Astrocyte (in vitro differentiated cells and primary cell): ENCODE results near the gene ASTN1. TPM values are rescaled to one million over a fixed set of nuclear protein-coding genes. Genes with fewer than 3 reads are reported as not detected.
A peak's percentile ranks its signal among the peaks of the same experiment; 100 is the strongest.

Source experiments
- DNase-seq: peaks from one replicate; pipeline ENCODE4 v3.0.0-alpha.2; 2010; ENCODE audit warnings: low read depth
- FAIRE-seq: peaks from 2 replicates; lab custom pipeline; 2011; peaks lifted over from hg19 to GRCh38; lab: Jason Lieb, UNC
- H2AFZ ChIP-seq: 2 replicates; pipeline ENCODE4 v1.6.0; 2012; ENCODE audit warnings: low read depth, low read length, inconsistent platforms
- H3K27ac ChIP-seq: 2 replicates; pipeline ENCODE4 v1.5.1; 2011; ENCODE audit warnings: low read depth, low read length, inconsistent platforms
- H3K27me3 ChIP-seq: 2 replicates; pipeline ENCODE4 v1.6.0; 2011; ENCODE audit warnings: low read length, inconsistent platforms; ENCODE audit not compliant: insufficient read depth
- H3K36me3 ChIP-seq: 2 replicates; pipeline ENCODE4 v1.5.1; 2011; ENCODE audit warnings: low read length, inconsistent platforms; ENCODE audit not compliant: insufficient read depth
- H3K4me1 ChIP-seq: 2 replicates; pipeline ENCODE4 v1.5.1; 2011; ENCODE audit warnings: low read length, inconsistent platforms; ENCODE audit not compliant: insufficient read depth
- H3K4me2 ChIP-seq: 2 replicates; pipeline ENCODE4 v1.6.0; 2012; ENCODE audit warnings: low read length, inconsistent platforms
- H3K4me3 ChIP-seq: 2 replicates; pipeline ENCODE4 v1.5.1; 2011; ENCODE audit warnings: low read depth, mild to moderate bottlenecking, low read length, inconsistent platforms; ENCODE audit not compliant: insufficient read depth
- H3K79me2 ChIP-seq: 2 replicates; pipeline ENCODE4 v1.6.0; 2012; ENCODE audit warnings: mild to moderate bottlenecking, low read length, inconsistent platforms; ENCODE audit not compliant: insufficient read depth
- H3K9ac ChIP-seq: 2 replicates; pipeline ENCODE4 v1.6.0; 2012; ENCODE audit warnings: mild to moderate bottlenecking, low read length, inconsistent platforms
- H3K9me3 ChIP-seq: 2 replicates; pipeline ENCODE4 v1.5.1; 2012; ENCODE audit warnings: low read depth, mild to moderate bottlenecking, low read length, inconsistent platforms; ENCODE audit not compliant: insufficient read depth
- H4K20me1 ChIP-seq: 2 replicates; pipeline ENCODE4 v1.6.0; 2012; ENCODE audit warnings: low read length, inconsistent platforms; ENCODE audit not compliant: insufficient read depth
- H3K27ac Mint-ChIP-seq: one replicate; pipeline ENCODE4 v1.8.0; 2021; ENCODE audit warnings: mild to moderate bottlenecking, mixed read lengths; ENCODE audit not compliant: unreplicated experiment
- H3K27me3 Mint-ChIP-seq: one replicate; pipeline ENCODE4 v1.8.0; 2021; ENCODE audit warnings: low read depth, mixed read lengths; ENCODE audit not compliant: unreplicated experiment
- H3K36me3 Mint-ChIP-seq: one replicate; pipeline ENCODE4 v1.8.0; 2021; ENCODE audit warnings: low read depth, mixed read lengths; ENCODE audit not compliant: unreplicated experiment
- H3K4me1 Mint-ChIP-seq: one replicate; pipeline ENCODE4 v1.8.0; 2021; ENCODE audit warnings: low read depth, mixed read lengths; ENCODE audit not compliant: unreplicated experiment
- H3K4me3 Mint-ChIP-seq: one replicate; pipeline ENCODE4 v1.8.0; 2021; ENCODE audit warnings: mild to moderate bottlenecking, moderate library complexity, mixed read lengths; ENCODE audit not compliant: unreplicated experiment
- H3K9me3 Mint-ChIP-seq: one replicate; pipeline ENCODE4 v1.8.0; 2021; ENCODE audit warnings: mild to moderate bottlenecking, mixed read lengths; ENCODE audit not compliant: unreplicated experiment
- CTCF ChIP-seq: IDR thresholded peaks from 2 replicates; pipeline ENCODE4 v1.5.1; 2011; ENCODE audit warnings: low read depth, mild to moderate bottlenecking, inconsistent platforms, low read length, moderate library complexity; ENCODE audit not compliant: insufficient read depth
- EZH2 ChIP-seq: IDR thresholded peaks from 2 replicates; pipeline ENCODE4 v1.6.1; 2012; ENCODE audit warnings: mild to moderate bottlenecking, low read length, inconsistent platforms; ENCODE audit not compliant: insufficient read depth
- total RNA-seq: library from RNA; stranded (reverse); gene quantifications from 2 replicates; pipeline ENCODE4 v1.2.1, GENCODE V29; 2021

Gene ASTN1
- total RNA-seq, 1 donor from 2014 or later = 0.50 TPM

DNA sequence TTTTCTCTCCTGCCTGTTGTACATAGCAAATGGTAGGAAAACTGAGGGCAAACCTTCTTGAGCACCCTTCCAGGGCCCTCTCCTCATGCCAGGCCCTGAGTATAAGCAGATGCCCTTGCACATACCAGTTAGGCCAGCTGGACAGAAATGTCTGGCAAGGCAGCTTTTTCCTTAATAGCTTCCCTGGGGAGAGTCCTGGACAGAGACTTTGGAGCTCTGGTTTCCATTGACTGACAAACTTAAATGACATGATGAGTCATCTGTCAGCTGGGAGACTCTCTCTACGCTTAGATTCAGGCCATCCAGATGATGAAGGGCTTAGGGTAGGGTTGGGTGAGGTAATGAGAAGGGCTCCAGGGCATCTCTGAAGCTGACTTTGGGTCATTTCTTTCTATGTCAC is 317.5 kb downstream of the ASTN1 start:
- no peak for TF ChIP-seq CTCF
- TF ChIP-seq EZH2 = no peak
- no peak overlapping the region for H2AFZ ChIP-seq
- no peak overlapping the region for H3K9ac ChIP-seq
- H3K4me3 ChIP-seq = no peak overlapping the region
- Mint-ChIP-seq H3K4me1 (peaks cover 1% of the 10 kb centered on the region), H3K4me3 (no peak overlapping the region), H3K27me3 (peaks cover 5% of the 10 kb centered on the region), H3K36me3 (no peaks in the 10 kb centered on the region), H3K27ac (no peak overlapping the region), H3K9me3 (no peaks in the 10 kb centered on the region)
- H3K36me3 ChIP-seq = no peaks in the 10 kb centered on the region
- no peaks in the 10 kb centered on the region for H3K27me3 ChIP-seq
- H3K27ac ChIP-seq = no peak overlapping the region
- no peak overlapping the region for H3K4me2 ChIP-seq
- DNase-seq (no peak), FAIRE-seq (no peak)
- H3K4me1 ChIP-seq = no peaks in the 10 kb centered on the region
- no peaks in the 10 kb centered on the region for H3K9me3 ChIP-seq
- H3K79me2 ChIP-seq = no peaks in the 10 kb centered on the region
- H4K20me1 ChIP-seq = no peaks in the 10 kb centered on the region

DNA sequence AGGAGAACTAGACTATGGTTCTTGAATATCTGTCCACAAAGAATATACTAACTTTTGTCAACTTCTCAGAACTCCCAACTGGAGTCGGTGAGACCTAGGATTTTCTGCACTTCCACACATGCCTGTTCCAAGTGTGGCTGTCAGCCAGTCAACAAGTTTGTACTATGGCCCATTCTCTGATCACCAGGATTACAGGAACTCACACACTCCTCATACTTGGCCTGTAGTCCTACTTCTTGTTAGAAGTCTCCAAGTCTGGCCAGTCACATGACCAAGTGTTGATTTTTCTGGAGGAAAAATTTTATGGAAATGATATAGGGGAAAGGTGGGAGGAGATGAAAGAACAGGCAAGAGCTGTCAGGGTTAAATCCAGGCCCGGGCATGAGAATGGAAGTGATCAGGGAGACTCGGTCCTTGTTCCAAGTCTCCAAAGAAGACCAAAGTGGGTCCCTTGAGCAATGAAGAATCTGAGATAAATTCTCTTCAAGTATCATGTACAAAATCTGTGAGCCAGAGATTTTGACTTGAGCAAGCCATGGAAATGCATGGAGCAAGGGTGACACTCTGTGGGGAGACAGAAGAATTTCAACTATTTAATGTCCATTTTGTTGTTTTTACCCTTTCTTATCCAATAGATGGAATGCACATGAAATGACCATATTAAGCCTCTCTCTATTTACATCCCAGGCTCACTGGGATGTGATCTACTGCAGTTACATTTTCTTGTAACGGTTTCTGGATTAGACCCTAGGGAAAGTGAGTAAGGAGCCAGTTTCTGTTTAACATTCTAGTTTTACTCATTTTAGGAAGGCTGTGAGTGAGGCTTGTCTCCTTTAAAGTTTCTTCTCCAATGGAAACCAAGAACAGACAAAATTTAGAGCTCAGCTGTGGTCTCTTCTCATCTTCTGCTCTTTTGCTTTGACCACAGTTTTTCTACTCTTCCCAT is 320.9 kb downstream of the ASTN1 start:
- Histone ChIP-seq H4K20me1 (no peaks in the 10 kb centered on the region), H2AFZ (no peak overlapping the region), H3K27ac (no peak overlapping the region), H3K9me3 (no peaks in the 10 kb centered on the region), H3K36me3 (no peaks in the 10 kb centered on the region), H3K9ac (no peak overlapping the region), H3K4me2 (no peak overlapping the region), H3K27me3 (no peaks in the 10 kb centered on the region), H3K79me2 (no peaks in the 10 kb centered on the region), H3K4me3 (no peak overlapping the region), H3K4me1 (no peaks in the 10 kb centered on the region)
- no peak overlapping the region for H3K4me3 Mint-ChIP-seq
- FAIRE-seq = no peak
- no peaks in the 10 kb centered on the region for H3K36me3 Mint-ChIP-seq
- TF ChIP-seq CTCF = peak; percentile 54
- no peak for TF ChIP-seq EZH2
- peaks cover 13% of the 10 kb centered on the region for H3K27me3 Mint-ChIP-seq
- H3K27ac Mint-ChIP-seq = no peak overlapping the region
- DNase-seq = peak; percentile 32
- no peaks in the 10 kb centered on the region for H3K9me3 Mint-ChIP-seq
- H3K4me1 Mint-ChIP-seq = peaks cover 1% of the 10 kb centered on the region

- peaks cover 13% of the 10 kb centered on the region for H3K27me3 Mint-ChIP-seq
- H3K36me3 Mint-ChIP-seq = no peaks in the 10 kb centered on the region
These were observed 323.3 kb downstream of the ASTN1 start for GRCh38 chr1:176841238-176841637.

More at GRCh38 chr1:176841238-176841637, 323.3 kb downstream of the ASTN1 start:
- TF ChIP-seq CTCF (no peak), EZH2 (no peak)
- peaks cover 1% of the 10 kb centered on the region for H3K4me1 Mint-ChIP-seq
- no peaks in the 10 kb centered on the region for H3K4me1 ChIP-seq
- no peak for FAIRE-seq
- no peaks in the 10 kb centered on the region for H3K9me3 ChIP-seq
- H2AFZ ChIP-seq = no peak overlapping the region
- no peak overlapping the region for H3K9ac ChIP-seq
- H3K27ac ChIP-seq = no peak overlapping the region
- H4K20me1 ChIP-seq = no peaks in the 10 kb centered on the region
- no peak for DNase-seq
- H3K4me3 Mint-ChIP-seq = no peak overlapping the region
- H3K27ac Mint-ChIP-seq = no peak overlapping the region
- H3K36me3 ChIP-seq = no peaks in the 10 kb centered on the region
- H3K4me3 ChIP-seq = no peak overlapping the region
- H3K4me2 ChIP-seq = no peak overlapping the region
- H3K27me3 ChIP-seq = no peaks in the 10 kb centered on the region
- no peaks in the 10 kb centered on the region for H3K9me3 Mint-ChIP-seq
- no peaks in the 10 kb centered on the region for H3K79me2 ChIP-seq
